CD14-positive monocyte (primary cell): ENCODE results near the gene TPRG1L. TPM values are rescaled to one million over a fixed set of nuclear protein-coding genes. Genes with fewer than 3 reads are reported as not detected.
A peak's percentile ranks its signal among the peaks of the same experiment; 100 is the strongest.

Source experiments
- DNase-seq, 3 donors: peaks; one replicate each; pipeline ENCODE4 v3.0.0-alpha.2; 2011 to 2022
- H2AFZ ChIP-seq: 2 replicates; pipeline ENCODE4 v1.6.0; 2012; ENCODE audit warnings: mild to moderate bottlenecking, low read depth, low read length, inconsistent platforms; ENCODE audit not compliant: insufficient read depth, poor library complexity, severe bottlenecking
- H3K27ac ChIP-seq, 2 donors: 1 replicate in 1 of 2; 2 replicates in 1 of 2; pipeline ENCODE4 v1.5.1; 2012 to 2013; ENCODE audit warnings: low read length in 2 of 2, control low read depth in 1 of 2, inconsistent platforms in 1 of 2, low read depth in 1 of 2, mild to moderate bottlenecking in 1 of 2
- H3K27me3 ChIP-seq, 2 donors: one replicate each; pipeline versions ENCODE4 v1.6.0 to v1.6.1; 2011 to 2013; ENCODE audit warnings: low read length in 2 of 2; ENCODE audit not compliant: control insufficient read depth in 2 of 2, insufficient read depth in 2 of 2
- H3K36me3 ChIP-seq, 2 donors: replicated peaks in 1 of 2; 1 replicate in 1 of 2; 2 replicates in 1 of 2; pipeline versions ENCODE4 v1.5.1 to v1.6.1; 2012 to 2013; ENCODE audit warnings: low read length in 2 of 2, control low read depth in 1 of 2, inconsistent platforms in 1 of 2, mild to moderate bottlenecking in 1 of 2; ENCODE audit not compliant: insufficient read depth in 2 of 2, control insufficient read depth in 1 of 2
- H3K4me1 ChIP-seq, 2 donors: 1 replicate in 1 of 2; 2 replicates in 1 of 2; pipeline versions ENCODE4 v1.5.1 to v1.6.1; 2012 to 2013; ENCODE audit warnings: low read length in 2 of 2, control low read depth in 1 of 2, inconsistent platforms in 1 of 2, mild to moderate bottlenecking in 1 of 2, moderate library complexity in 1 of 2; ENCODE audit not compliant: insufficient read depth in 2 of 2, control insufficient read depth in 1 of 2
- H3K4me2 ChIP-seq: replicated peaks from 2 replicates; pipeline ENCODE3; 2012; ENCODE audit warnings: low read length, moderate library complexity, mild to moderate bottlenecking; ENCODE audit not compliant: poor library complexity, severe bottlenecking; ENCODE audit errors: extremely low read depth
- H3K4me3 ChIP-seq, 3 experiments: fragments of 200-600 bp in 1 of 3; sonication (generic) in 1 of 3; replicated peaks in 1 of 3; 1 replicate in 2 of 3; 2 replicates in 1 of 3; pipeline ENCODE4 v1.5.1; 2011 to 2013; ENCODE audit warnings: low read length in 3 of 3, mild to moderate bottlenecking in 3 of 3, control low read depth in 2 of 3, low read depth in 2 of 3, inconsistent platforms in 1 of 3, moderate library complexity in 1 of 3
- H3K79me2 ChIP-seq: 2 replicates; pipeline ENCODE4 v1.6.0; 2012; ENCODE audit warnings: mild to moderate bottlenecking, control low read depth, inconsistent platforms, low read length, moderate library complexity; ENCODE audit not compliant: insufficient read depth
- H3K9ac ChIP-seq: 2 replicates; pipeline ENCODE4 v1.6.0; 2017; ENCODE audit warnings: low read length, mild to moderate bottlenecking; ENCODE audit not compliant: insufficient read depth, poor library complexity, severe bottlenecking
- H3K9me3 ChIP-seq, 2 donors: replicated peaks in 1 of 2; 1 replicate in 1 of 2; 2 replicates in 1 of 2; pipeline versions ENCODE4 v1.5.1 to v1.6.1; 2012 to 2013; ENCODE audit warnings: low read length in 2 of 2, control low read depth in 1 of 2; ENCODE audit not compliant: control insufficient read depth in 1 of 2, insufficient read depth in 1 of 2
- H4K20me1 ChIP-seq: 2 replicates; pipeline ENCODE4 v1.6.0; 2012; ENCODE audit warnings: mild to moderate bottlenecking, low read length, control low read depth, moderate library complexity; ENCODE audit not compliant: insufficient read depth
- H3K27ac Mint-ChIP-seq, 7 donors: one replicate each; pipeline ENCODE4 v1.8.0; 2020; ENCODE audit warnings: mild to moderate bottlenecking in 7 of 7, mixed read lengths in 7 of 7, moderate library complexity in 6 of 7, inconsistent platforms in 2 of 7
- H3K27me3 Mint-ChIP-seq, 3 donors: one replicate each; pipeline ENCODE4 v1.8.0; 2021 to 2022; ENCODE audit warnings: low read depth in 3 of 3, mild to moderate bottlenecking in 3 of 3, mixed read lengths in 3 of 3, moderate library complexity in 3 of 3, inconsistent platforms in 1 of 3
- H3K36me3 Mint-ChIP-seq, 2 donors: one replicate each; pipeline ENCODE4 v1.8.0; 2020; ENCODE audit warnings: mixed read lengths in 2 of 2, inconsistent platforms in 1 of 2, mild to moderate bottlenecking in 1 of 2
- H3K4me1 Mint-ChIP-seq: one replicate; pipeline ENCODE4 v1.8.0; 2020; ENCODE audit warnings: mild to moderate bottlenecking, mixed read lengths
- H3K4me3 Mint-ChIP-seq, 2 donors: one replicate each; pipeline ENCODE4 v1.8.0; 2020; ENCODE audit warnings: mild to moderate bottlenecking in 2 of 2, mixed read lengths in 2 of 2, moderate library complexity in 1 of 2
- H3K9me3 Mint-ChIP-seq, 7 donors: one replicate each; pipeline ENCODE4 v1.8.0; 2020 to 2022; ENCODE audit warnings: mixed read lengths in 7 of 7, mild to moderate bottlenecking in 6 of 7, moderate library complexity in 6 of 7, inconsistent platforms in 2 of 7
- WGBS: methylation state at CpG from one replicate; pipeline ENCODE4 v1.1.5; 2013; ENCODE audit warnings: missing lambda C conversion rate; ENCODE audit not compliant: insufficient coverage; 5-methylcytosine and 5-hydroxymethylcytosine counted together
- intact Hi-C, 2 donors: fragments of 100-400 bp; cut with micrococcal nuclease; formaldehyde crosslinking; loops; one replicate each; pipeline versions ENCODE4 v1.15.0 to v1.15.1; 2023
- polyA plus RNA-seq, 3 donors: library from polyadenylated mRNA; depleted of rRNA in 1 of 3; unstranded in 2 of 3; stranded (reverse) in 1 of 3; fragments of 300-500 nt in 2 of 3; fragments of >200 nt in 1 of 3; fragmentation: Illumina TruSeq in 2 of 3; gene quantifications; 1 replicate in 2 of 3; 2 replicates in 1 of 3; pipeline ENCODE4 v1.2.3, GENCODE V29; 2012 to 2021
- TF ChIP-seq, protein P1 (sequence below): fragments of 200-600 bp; IDR thresholded peaks from one replicate; pipeline ENCODE4 v1.8.0; 2022; ENCODE audit warnings: antibody characterized with exemption, mild to moderate bottlenecking

Gene TPRG1L
- polyA plus RNA-seq, 3 donors, result 16.1 to 19.7 (median 18.5) TPM

DNA sequence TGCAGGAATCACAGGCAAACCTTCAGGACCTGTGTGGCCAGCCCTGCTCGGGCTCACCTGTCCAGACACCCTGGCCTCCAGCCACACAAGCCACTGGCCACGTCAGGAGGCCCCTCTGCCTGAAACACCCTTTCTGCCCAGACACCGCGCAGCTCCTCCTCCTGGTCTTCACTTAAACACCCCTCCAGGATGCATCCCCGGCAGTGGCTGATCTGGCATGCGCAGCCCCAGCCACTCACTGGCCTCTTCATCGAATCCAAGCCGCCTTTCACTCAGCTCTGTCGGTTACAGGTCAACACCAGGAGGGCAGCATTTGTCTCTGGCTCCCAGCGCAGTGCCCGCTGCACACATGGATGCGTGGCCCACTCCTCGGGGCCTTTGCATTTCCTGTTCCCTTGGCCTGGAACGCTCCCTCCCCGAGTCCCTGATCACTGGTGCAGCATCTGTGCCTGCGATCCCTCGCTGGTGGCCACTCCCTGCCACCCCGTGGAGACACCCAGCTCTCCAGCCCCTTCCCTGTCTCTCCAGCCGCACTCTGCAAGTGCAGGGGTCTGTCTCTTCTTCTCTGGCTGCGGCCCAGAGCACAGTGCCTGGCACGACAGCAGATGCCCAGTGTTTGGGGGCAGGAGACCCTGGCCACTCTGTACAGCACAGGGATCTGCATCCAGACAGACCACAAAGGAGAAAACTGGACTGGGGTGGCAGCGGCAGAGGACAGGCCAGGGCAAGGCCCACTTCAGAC, 9.4 kb downstream of the TPRG1L start:
- DNase-seq, result no peak
- no peak overlapping the region for H3K4me3 Mint-ChIP-seq
- TF ChIP-seq, protein P1, sequence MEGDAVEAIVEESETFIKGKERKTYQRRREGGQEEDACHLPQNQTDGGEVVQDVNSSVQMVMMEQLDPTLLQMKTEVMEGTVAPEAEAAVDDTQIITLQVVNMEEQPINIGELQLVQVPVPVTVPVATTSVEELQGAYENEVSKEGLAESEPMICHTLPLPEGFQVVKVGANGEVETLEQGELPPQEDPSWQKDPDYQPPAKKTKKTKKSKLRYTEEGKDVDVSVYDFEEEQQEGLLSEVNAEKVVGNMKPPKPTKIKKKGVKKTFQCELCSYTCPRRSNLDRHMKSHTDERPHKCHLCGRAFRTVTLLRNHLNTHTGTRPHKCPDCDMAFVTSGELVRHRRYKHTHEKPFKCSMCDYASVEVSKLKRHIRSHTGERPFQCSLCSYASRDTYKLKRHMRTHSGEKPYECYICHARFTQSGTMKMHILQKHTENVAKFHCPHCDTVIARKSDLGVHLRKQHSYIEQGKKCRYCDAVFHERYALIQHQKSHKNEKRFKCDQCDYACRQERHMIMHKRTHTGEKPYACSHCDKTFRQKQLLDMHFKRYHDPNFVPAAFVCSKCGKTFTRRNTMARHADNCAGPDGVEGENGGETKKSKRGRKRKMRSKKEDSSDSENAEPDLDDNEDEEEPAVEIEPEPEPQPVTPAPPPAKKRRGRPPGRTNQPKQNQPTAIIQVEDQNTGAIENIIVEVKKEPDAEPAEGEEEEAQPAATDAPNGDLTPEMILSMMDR, result no peak
- peaks cover 8% of the 10 kb centered on the region for H3K4me1 Mint-ChIP-seq
- Histone ChIP-seq H3K27ac (no peak overlapping the region), H3K36me3 (peaks cover 86 to 98% of the 10 kb centered on the region in 2 donors), H2AFZ (no peak overlapping the region), H3K27me3 (no peaks in the 10 kb centered on the region), H3K4me1 (peaks cover 10 to 15% of the 10 kb centered on the region in 2 donors), H3K4me2 (no peak overlapping the region), H3K9me3 (no peaks in the 10 kb centered on the region), H3K9ac (no peak overlapping the region), H3K79me2 (no peaks in the 10 kb centered on the region), H4K20me1 (no peaks in the 10 kb centered on the region), H3K4me3 (no peak overlapping the region)
- H3K27ac Mint-ChIP-seq, result peak overlapping the region in 2 of 7 donors; percentile 50 to 78
- H3K27me3 Mint-ChIP-seq, result peaks cover 0 to 2% (median 2%) of the 10 kb centered on the region in 3 donors
- intact Hi-C loops, result no loop called here
- peaks cover 76 to 95% of the 10 kb centered on the region in 2 donors for H3K36me3 Mint-ChIP-seq
- no peaks in the 10 kb centered on the region for H3K9me3 Mint-ChIP-seq
- 97% methylated on average over 22 of the region's 22 CpGs for WGBS

DNA sequence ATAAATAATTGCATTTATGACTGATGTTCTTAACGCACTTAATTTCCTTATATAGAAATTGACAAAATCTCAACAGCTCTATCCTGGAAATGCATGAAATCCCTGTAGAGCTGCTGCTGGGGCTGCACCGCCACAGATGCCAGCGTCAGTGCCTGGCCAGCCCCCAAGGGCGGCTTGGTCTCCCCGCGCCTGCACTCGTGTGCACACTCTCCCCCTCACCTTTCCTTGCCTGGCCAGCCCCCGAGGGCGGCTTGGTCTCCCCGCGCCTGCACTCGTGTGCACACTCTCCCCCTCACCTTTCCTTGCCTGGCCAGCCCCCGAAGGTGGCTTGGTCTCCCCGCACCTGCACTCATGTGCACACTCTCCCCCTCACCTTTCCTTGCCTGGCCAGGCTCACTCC, 11.3 kb downstream of the TPRG1L start:
- H3K36me3 ChIP-seq, result peaks cover 93 to 100% of the 10 kb centered on the region in 2 donors
- H3K9ac ChIP-seq, result no peak overlapping the region
- peaks cover under 1% of the 10 kb centered on the region for H4K20me1 ChIP-seq
- TF ChIP-seq, protein P1, result no peak
- no peaks in the 10 kb centered on the region for H3K79me2 ChIP-seq
- H3K27me3 Mint-ChIP-seq, result peaks cover 0 to 4% (median 0%) of the 10 kb centered on the region in 3 donors
- no peak for DNase-seq
- no peak overlapping the region for H3K4me3 ChIP-seq
- intact Hi-C loops, result no loop called here
- H3K4me1 Mint-ChIP-seq, result no peaks in the 10 kb centered on the region
- H3K4me3 Mint-ChIP-seq, result no peak overlapping the region
- no peak overlapping the region for H3K27ac ChIP-seq
- no peak overlapping the region for H3K27ac Mint-ChIP-seq
- no peak overlapping the region for H2AFZ ChIP-seq
- no peaks in the 10 kb centered on the region for H3K9me3 ChIP-seq
- H3K4me2 ChIP-seq, result no peak overlapping the region
- no peaks in the 10 kb centered on the region for H3K27me3 ChIP-seq
- 96% methylated on average over 14 of the region's 14 CpGs for WGBS
- peaks cover 77 to 97% of the 10 kb centered on the region in 2 donors for H3K36me3 Mint-ChIP-seq
- H3K9me3 Mint-ChIP-seq, result no peaks in the 10 kb centered on the region
- peaks cover 0 to under 1% of the 10 kb centered on the region in 2 donors for H3K4me1 ChIP-seq
